Measurements from ENCODE around the gene TMED4. TPM values are rescaled to one million over a fixed set of nuclear protein-coding genes. Genes with fewer than 3 reads are reported as not detected.

The TMED4 gene
- total RNA-seq, 1 experiment from 2014 or later, result 67.3 TPM

- POLR2A ChIA-PET, result no interaction called here
- Histone ChIP-seq H3K9ac (ENCODE audit: low read length) (no peak overlapping the region), H3K9me2 (ENCODE audit: insufficient read depth) (no peaks in the 10 kb centered on the region), H3K27ac (ENCODE audit: low read depth, low read length) (no peak overlapping the region), H3K27me3 (ENCODE audit: insufficient read depth, low read length) (no peaks in the 10 kb centered on the region), H3K79me2 (ENCODE audit: insufficient read depth, low read length) (peaks cover 28% of the 10 kb centered on the region), H3K4me2 (ENCODE audit: low read length) (no peak overlapping the region), H3K9me3 (ENCODE audit: control insufficient read depth in 1 of 2, insufficient read depth in 1 of 2, low read depth in 1 of 2, low read length in 2 of 2) (no peaks in the 10 kb centered on the region), H3K4me3 (replicated peaks in 1 of 2; ENCODE audit: low read depth in 1 of 2, low read length in 2 of 2) (no peak overlapping the region), H2AFZ (ENCODE audit: low read depth, low read length, poor library complexity, severe bottlenecking) (no peak overlapping the region), H4K20me1 (ENCODE audit: insufficient read depth) (peaks cover 7% of the 10 kb centered on the region; the same call in 1 of the 2 replicates), H3K36me3 (ENCODE audit: control insufficient read depth in 1 of 2, insufficient read depth in 2 of 2, low read length in 2 of 2) (peaks cover 42 to 46% of the 10 kb centered on the region in 2 experiments), H3K4me1 (ENCODE audit: control insufficient read depth in 1 of 2, insufficient read depth in 2 of 2, low read length in 2 of 2) (peaks cover 11 to 26% of the 10 kb centered on the region in 2 experiments)
- ATAC-seq (no peak), DNase-seq (ENCODE audit: low read depth, low spot score) (no peak)
- no TSS peak for BruUV-seq (replicated peaks)
- intact Hi-C loops (cut with micrococcal nuclease), result loop anchor here (1.0 to 5.0 kb wide), 2 partner anchors 217 to 323 kb away; no protein-coding TSS in a partner anchor
- RAD21 ChIA-PET (ENCODE audit: low non-redundant PET in 1 of 2, low total read pairs in 2 of 2, uncharacterized antibody in 2 of 2, unreplicated experiment in 2 of 2), result no interaction called here
- no peak for TF ChIP-seq ZFX (IDR thresholded peaks at IDR 0.05)
- TF ChIP-seq SIN3A (IDR thresholded peaks at IDR 0.05; ENCODE audit: low read depth), result 0 out of 2 replicates have a peak, but pooled peaks have one; percentile 26
- TF ChIP-seq EZH2phosphoT487 (IDR thresholded peaks at IDR 0.05; ENCODE audit: borderline replicate concordance), result no peak
- TF ChIP-seq CBX3 (IDR thresholded peaks at IDR 0.05; ENCODE audit: low read depth), result no peak
- no peak for TF ChIP-seq YY1 (IDR thresholded peaks at IDR 0.05; ENCODE audit: extremely low read depth, insufficient replicate concordance, low read depth, low read length)
- TF ChIP-seq ATF3 (IDR thresholded peaks at IDR 0.05), result no peak
- TF ChIP-seq ZBTB33 (IDR thresholded peaks at IDR 0.05; ENCODE audit: extremely low read depth, insufficient replicate concordance, low read length), result no peak
- CTCF ChIA-PET, result interaction anchor here (0.5 to 3.0 kb wide), 11 partner anchors 9 to 835 kb away, joined by 3 to 21 read pairs (median 6); partner anchors contain the start of genes COA1 and DDX56
Observed at GRCh38 chr7:44564606-44565005, 17.4 kb downstream of the TMED4 start.
